NCI-H187 treated with DMSO at 0.1 percent for 48 hours (cell line): Measurements from ENCODE around the gene TSPAN18.

Experiments used
- DNase-seq: peaks from one replicate; lab custom pipeline; 2025; lab: John Stamatoyannopoulos, UW

TSPAN18 gene

GRCh38 chr11:44711113-44711786 is 15.5 kb upstream of the TSPAN18 start:
- DNase-seq, result no peak

- no peak for DNase-seq
Measured at GRCh38 chr11:44711787-44712608, 14.8 kb upstream of the TSPAN18 start.

GRCh38 chr11:44713022-44713421 is 13.7 kb upstream of the TSPAN18 start:
- DNase-seq, result no peak

GRCh38 chr11:44716256-44716655 is 10.5 kb upstream of the TSPAN18 start:
- no peak for DNase-seq

- DNase-seq, result no peak
Measured at GRCh38 chr11:44718057-44718456, 8.7 kb upstream of the TSPAN18 start.

- DNase-seq, result no peak
Measured at GRCh38 chr11:44718612-44719390, 8.0 kb upstream of the TSPAN18 start.

GRCh38 chr11:44725016-44725685 is 1.6 kb upstream of the TSPAN18 start:
- no peak for DNase-seq

GRCh38 chr11:44725757-44726282 is 942 bp upstream of the TSPAN18 start:
- DNase-seq, result no peak

- DNase-seq, result no peak
Measured at GRCh38 chr11:44727114-44727372, 281 bp downstream of the TSPAN18 start.

GRCh38 chr11:44727373-44728287 is 868 bp downstream of the TSPAN18 start:
- no peak for DNase-seq

GRCh38 chr11:44728491-44728910 is 1.7 kb downstream of the TSPAN18 start:
- DNase-seq, result no peak

GRCh38 chr11:44729063-44729462 is 2.3 kb downstream of the TSPAN18 start:
- DNase-seq, result no peak

GRCh38 chr11:44729713-44730112 is 3.0 kb downstream of the TSPAN18 start:
- DNase-seq, result no peak

GRCh38 chr11:44730775-44731174 is 4.0 kb downstream of the TSPAN18 start:
- DNase-seq, result no peak

- DNase-seq, result no peak
Measured at GRCh38 chr11:44731685-44732430, 5.1 kb downstream of the TSPAN18 start.

GRCh38 chr11:44732564-44732963 is 5.8 kb downstream of the TSPAN18 start:
- no peak for DNase-seq

- no peak for DNase-seq
Measured at GRCh38 chr11:44733877-44734276, 7.1 kb downstream of the TSPAN18 start.

- no peak for DNase-seq
Measured at GRCh38 chr11:44734843-44735381, 8.2 kb downstream of the TSPAN18 start.

- no peak for DNase-seq
Measured at GRCh38 chr11:44736791-44737190, 10.0 kb downstream of the TSPAN18 start.
